Esophagus muscularis mucosa (tissue), 3 donors: ENCODE data around the gene CPEB2.

Experiments used
- CTCF ChIP-seq, 3 experiments: fragments of 200-600 bp in 2 of 3; fragments of 450-650 bp in 1 of 3; sonication (generic) in 2 of 3; IDR thresholded peaks; one replicate each; pipeline ENCODE4 v1.5.1; 2017 to 2019; ENCODE audit warnings: antibody characterized with exemption in 3 of 3, mild to moderate bottlenecking in 2 of 3, moderate library complexity in 1 of 3
- EP300 ChIP-seq: sonication (generic); formaldehyde crosslinking; IDR thresholded peaks from one replicate; pipeline ENCODE4 v1.6.1; 2017; ENCODE audit warnings: antibody characterized with exemption

GRCh38 chr4:15106399-15106798 lies 104.1 kb downstream of the CPEB2 start:
- TF ChIP-seq EP300, result no peak
- TF ChIP-seq CTCF (IDR thresholded peaks at IDR 0.05), result no peak
